GM18519 (cell line): Measurements from ENCODE around the gene TGFB3.

Experiments used
- ATAC-seq: cut with Tn5 transposase; IDR thresholded peaks from one replicate; pipeline ENCODE4 v1.9.1; 2021; ENCODE audit warnings: mild to moderate bottlenecking, moderate library complexity; ENCODE audit not compliant: unreplicated experiment, low FRiP score

The TGFB3 gene

DNA sequence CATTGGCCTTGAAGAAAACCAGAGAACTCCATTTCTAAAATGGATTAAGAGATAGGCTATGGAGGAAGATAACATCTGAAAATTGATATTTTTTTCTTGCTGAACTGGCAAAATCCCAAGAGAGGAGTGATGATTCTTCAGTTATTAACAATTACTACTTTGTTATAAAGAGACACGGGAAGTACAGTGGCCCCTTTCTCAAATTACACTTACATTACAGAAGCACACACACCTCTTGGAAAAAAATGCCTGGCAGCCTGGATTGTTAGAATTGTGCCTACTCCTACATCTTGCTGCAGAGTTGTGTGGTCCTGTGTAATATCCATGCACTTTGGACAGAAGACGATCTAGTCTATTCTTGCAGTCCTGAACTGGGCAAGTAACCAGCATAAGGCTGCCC, 71.7 kb downstream of the TGFB3 start:
- no peak for ATAC-seq

DNA sequence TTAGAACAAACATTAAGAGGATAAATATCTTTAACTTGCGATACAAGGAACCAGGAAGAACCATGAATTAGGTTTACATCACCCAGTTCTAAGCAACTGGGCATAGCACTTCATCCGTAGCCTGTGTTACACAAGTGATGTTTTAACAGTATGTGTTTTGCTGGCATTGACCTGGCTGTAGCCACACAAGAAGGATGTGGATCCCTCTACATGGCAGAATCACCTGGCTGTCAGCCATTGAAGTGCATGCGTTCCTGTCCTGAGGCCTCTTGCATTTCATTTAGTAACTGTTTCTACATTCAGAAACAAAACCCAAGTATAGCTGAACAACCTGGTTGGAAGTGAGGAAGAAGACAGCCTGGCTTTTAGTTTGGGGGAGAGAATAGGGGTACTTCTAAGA, 72.2 kb downstream of the TGFB3 start:
- no peak for ATAC-seq
